HCT116 (cell line): ENCODE measurements around the gene DHRS9. TPM values are rescaled to one million over a fixed set of nuclear protein-coding genes. Genes with fewer than 3 reads are reported as not detected.

ENCODE experiments used
- ATAC-seq: fragments of 200-7000 bp; cut with Tn5 transposase; 2 replicates; pipeline ENCODE4 v1.9.1; 2020; ENCODE audit warnings: mild to moderate bottlenecking, moderate library complexity
- BruUV-seq: library from RNA; stranded (reverse); fragments of 400-500 nt; replicated peaks from 2 replicates; lab custom pipeline; 2021; lab: Mats Ljungman, UMichigan
- CTCF ChIA-PET: fragments of 300-600 bp; sonication (Branson Sonifier 250); formaldehyde crosslinking; loops from one replicate; lab custom pipeline; 2021; ENCODE audit warnings: antibody characterized with exemption; lab: Charles Lee
- POLR2A ChIA-PET: fragments of 300-600, 350-600 bp; sonication (Branson Sonifier 250); formaldehyde crosslinking; loops from one replicate; lab custom pipeline; 2021; ENCODE audit warnings: antibody characterized with exemption; lab: Charles Lee
- RAD21 ChIA-PET, 2 experiments: fragments of 300-600 bp; sonication (Branson Sonifier 250); formaldehyde crosslinking; loops; one replicate each; lab custom pipeline; 2023; ENCODE audit warnings: low total read pairs in 2 of 2; ENCODE audit not compliant: uncharacterized antibody in 2 of 2, unreplicated experiment in 2 of 2, low non-redundant PET in 1 of 2; lab: Charles Lee
- DNase-seq: peaks from one replicate; pipeline ENCODE4 v3.0.0-alpha.2; 2010; ENCODE audit warnings: low read depth, low spot score
- H2AFZ ChIP-seq: fragments of 200-600 bp; shearing (Covaris generic), sonication (generic); 2 replicates; pipeline ENCODE4 v1.6.1; 2017; ENCODE audit warnings: low read depth, mixed run types, mixed read lengths, antibody characterized with exemption, low read length; ENCODE audit not compliant: poor library complexity, severe bottlenecking
- H3K27ac ChIP-seq: 2 replicates; pipeline ENCODE4 v1.5.1; 2012; ENCODE audit warnings: low read depth, low read length
- H3K27me3 ChIP-seq: fragments of 200-600 bp; sonication (generic); 2 replicates; pipeline ENCODE4 v1.6.1; 2016; ENCODE audit warnings: mixed run types, low read length, mixed read lengths; ENCODE audit not compliant: insufficient read depth
- H3K36me3 ChIP-seq, 2 experiments: fragments of 200-500 bp in 1 of 2; fragments of 200-600 bp in 1 of 2; sonication (Bioruptor generic) in 1 of 2; sonication (generic) in 1 of 2; 2 replicates each; pipeline versions ENCODE4 v1.5.1 to v1.6.1; 2014 to 2016; ENCODE audit warnings: low read length in 2 of 2, inconsistent platforms in 1 of 2, mixed read lengths in 1 of 2, mixed run types in 1 of 2; ENCODE audit not compliant: insufficient read depth in 2 of 2, control insufficient read depth in 1 of 2
- H3K4me1 ChIP-seq, 2 experiments: fragments of 200-600 bp in 1 of 2; sonication (generic) in 1 of 2; 2 replicates each; pipeline versions ENCODE4 v1.5.1 to v1.6.1; 2012 to 2017; ENCODE audit warnings: low read length in 2 of 2, inconsistent platforms in 1 of 2, mild to moderate bottlenecking in 1 of 2, mixed read lengths in 1 of 2, mixed run types in 1 of 2, moderate library complexity in 1 of 2; ENCODE audit not compliant: insufficient read depth in 2 of 2, control insufficient read depth in 1 of 2
- H3K4me2 ChIP-seq: fragments of 200-600 bp; sonication (generic); 2 replicates; pipeline ENCODE4 v1.6.1; 2017; ENCODE audit warnings: mixed run types, low read length, mixed read lengths
- H3K4me3 ChIP-seq, 2 experiments: fragments of 200-600 bp in 1 of 2; sonication (generic) in 1 of 2; replicated peaks in 1 of 2; 2 replicates each; pipeline ENCODE4 v1.5.1; 2011 to 2016; ENCODE audit warnings: low read length in 2 of 2, control low read depth in 1 of 2, low read depth in 1 of 2, mild to moderate bottlenecking in 1 of 2, mixed read lengths in 1 of 2, mixed run types in 1 of 2
- H3K79me2 ChIP-seq: fragments of 200-600 bp; sonication (generic); 2 replicates; pipeline ENCODE4 v1.6.1; 2017; ENCODE audit warnings: mild to moderate bottlenecking, mixed run types, low read length, moderate library complexity, mixed read lengths; ENCODE audit not compliant: insufficient read depth
- H3K9ac ChIP-seq: fragments of 200-600 bp; sonication (generic); 2 replicates; pipeline ENCODE4 v1.6.1; 2016; ENCODE audit warnings: low read length, mixed read lengths
- H3K9me2 ChIP-seq: fragments of 200-600 bp; sonication (generic), shearing (Covaris generic); 2 replicates; pipeline ENCODE4 v1.6.1; 2017; ENCODE audit warnings: mixed run types, mild to moderate bottlenecking, moderate library complexity; ENCODE audit not compliant: insufficient read depth
- H3K9me3 ChIP-seq, 2 experiments: fragments of 200-500 bp in 1 of 2; fragments of 200-600 bp in 1 of 2; sonication (Bioruptor generic) in 1 of 2; sonication (generic) in 1 of 2; 2 replicates each; pipeline ENCODE4 v1.6.1; 2014 to 2017; ENCODE audit warnings: low read length in 2 of 2, mixed read lengths in 2 of 2, inconsistent platforms in 1 of 2, low read depth in 1 of 2, mild to moderate bottlenecking in 1 of 2, mixed run types in 1 of 2, moderate library complexity in 1 of 2; ENCODE audit not compliant: control insufficient read depth in 1 of 2, insufficient read depth in 1 of 2
- H4K20me1 ChIP-seq: fragments of 200-600 bp; sonication (generic), shearing (Covaris generic); 2 replicates; pipeline ENCODE4 v1.6.1; 2017; ENCODE audit warnings: mixed run types, mild to moderate bottlenecking, moderate library complexity; ENCODE audit not compliant: insufficient read depth
- CEBPB ChIP-seq: IDR thresholded peaks from 2 replicates; pipeline ENCODE4 v1.6.1; 2012; ENCODE audit warnings: low read depth
- ELF1 ChIP-seq: IDR thresholded peaks from 2 replicates; pipeline ENCODE4 v1.6.1; 2012; ENCODE audit warnings: low read depth, borderline replicate concordance
- EZH2 ChIP-seq: fragments of 200-600 bp; sonication (generic); IDR thresholded peaks from 2 replicates; pipeline ENCODE4 v1.6.1; 2017; ENCODE audit warnings: antibody characterized with exemption, mixed run types
- EZH2phosphoT487 ChIP-seq: fragments of 200-600 bp; IDR thresholded peaks from 2 replicates; pipeline ENCODE4 v1.6.1; 2018; ENCODE audit warnings: antibody characterized with exemption, borderline replicate concordance
- FOSL1 ChIP-seq: IDR thresholded peaks from 2 replicates; pipeline ENCODE4 v1.6.1; 2012; ENCODE audit warnings: low read depth
- JUND ChIP-seq: IDR thresholded peaks from 2 replicates; pipeline ENCODE4 v1.6.1; 2012
- POLR2A ChIP-seq: IDR thresholded peaks from 2 replicates; pipeline ENCODE4 v1.7.0; 2011; ENCODE audit warnings: borderline replicate concordance; ENCODE audit not compliant: insufficient read depth, insufficient read length; ENCODE audit errors: extremely low read depth
- POLR2AphosphoS5 ChIP-seq: IDR thresholded peaks from 2 replicates; pipeline ENCODE4 v1.6.1; 2011; ENCODE audit warnings: mild to moderate bottlenecking, low read depth, low read length, moderate library complexity
- REST ChIP-seq: IDR thresholded peaks from 2 replicates; pipeline ENCODE4 v1.6.1; 2012; ENCODE audit warnings: low read depth
- SIN3A ChIP-seq: IDR thresholded peaks from 2 replicates; pipeline ENCODE4 v1.6.1; 2012; ENCODE audit warnings: low read depth
- SRF ChIP-seq: IDR thresholded peaks from 2 replicates; pipeline ENCODE4 v1.6.1; 2012; ENCODE audit warnings: low read depth
- TCF7L2 ChIP-seq: IDR thresholded peaks from 2 replicates; pipeline ENCODE4 v1.7.0; 2011; ENCODE audit warnings: borderline replicate concordance, inconsistent platforms; ENCODE audit not compliant: insufficient read depth, insufficient read length; ENCODE audit errors: extremely low read depth
- ZFX ChIP-seq: fragments of 450-650 bp; IDR thresholded peaks from 2 replicates; pipeline ENCODE4 v1.6.1; 2017
- ZNF274 ChIP-seq: fragments of 200-500 bp; sonication (Bioruptor generic); IDR thresholded peaks from 2 replicates; pipeline ENCODE4 v1.6.1; 2014; ENCODE audit warnings: mild to moderate bottlenecking, low read depth, low read length, inconsistent platforms
- intact Hi-C: fragments of 100-400 bp; cut with micrococcal nuclease; formaldehyde crosslinking; loops from 2 replicates; pipeline ENCODE4 v1.10.0; 2022
- total RNA-seq: library from RNA; stranded (reverse); gene quantifications from one replicate; pipeline ENCODE4 v1.2.1, GENCODE V29; 2021; ENCODE audit not compliant: unreplicated experiment
- TF ChIP-seq, protein P1 (sequence below): IDR thresholded peaks from 2 replicates; pipeline ENCODE4 v1.6.1; 2012
- TF ChIP-seq, protein P2 (sequence below): IDR thresholded peaks from 2 replicates; pipeline ENCODE4 v1.6.1; 2011; ENCODE audit warnings: mild to moderate bottlenecking, low read length, moderate library complexity; ENCODE audit not compliant: insufficient replicate concordance; ENCODE audit errors: extremely low read depth

The DHRS9 gene
- total RNA-seq, 1 experiment from 2014 or later = 0.15 TPM

DNA sequence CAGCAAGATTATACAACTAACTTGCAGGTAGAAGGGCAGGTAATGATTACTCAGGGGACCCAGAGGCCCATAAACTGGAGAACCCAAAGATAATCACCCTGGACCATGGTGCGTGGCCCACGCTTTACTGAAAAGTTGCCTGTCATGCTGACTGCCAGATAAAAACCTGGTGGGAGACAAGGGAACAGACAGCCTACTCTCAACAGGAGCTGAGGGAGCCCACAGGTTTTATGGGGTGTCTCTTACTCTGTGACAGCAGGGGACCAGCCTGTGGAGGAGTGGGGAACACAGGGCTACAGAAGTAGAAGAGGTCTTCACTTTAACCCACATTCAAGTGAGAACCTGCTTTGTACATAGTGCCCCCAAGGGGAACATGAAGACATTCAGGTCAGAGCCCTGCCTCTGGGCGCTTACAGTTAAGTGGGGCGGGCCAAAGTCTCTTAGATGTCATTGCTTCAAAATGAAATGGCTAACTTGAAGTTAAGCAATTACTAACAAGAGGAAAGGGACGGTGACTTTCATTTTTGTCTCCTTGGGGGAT is 60.4 kb downstream of the DHRS9 start:
- no peak overlapping the region for H3K9ac ChIP-seq
- intact Hi-C loops = no loop called here
- BruUV-seq = no TSS peak
- no peak overlapping the region for H3K4me3 ChIP-seq
- ChIA-PET POLR2A (no interaction called here), CTCF (no interaction called here), RAD21 (no interaction called here)
- H3K27me3 ChIP-seq = no peaks in the 10 kb centered on the region
- H3K9me2 ChIP-seq = no peaks in the 10 kb centered on the region
- H3K79me2 ChIP-seq = no peaks in the 10 kb centered on the region
- no peak overlapping the region for H3K27ac ChIP-seq
- no peaks in the 10 kb centered on the region for H3K36me3 ChIP-seq
- no peaks in the 10 kb centered on the region for H3K9me3 ChIP-seq
- no peak overlapping the region for H3K4me2 ChIP-seq
- no peak for DNase-seq
- no peaks in the 10 kb centered on the region for H4K20me1 ChIP-seq
- H3K4me1 ChIP-seq = 0 out of 4 replicates have a peak, but pooled peaks cover 0 to 2% of the 10 kb centered on the region in 2 experiments
- TF ChIP-seq SIN3A (no peak), JUND (no peak), SRF (no peak), EZH2 (no peak), POLR2AphosphoS5 (no peak), POLR2A (no peak), CEBPB (no peak), ZFX (no peak), REST (no peak), EZH2phosphoT487 (no peak), TCF7L2 (no peak), ZNF274 (no peak), FOSL1 (no peak), ELF1 (no peak)
- TF ChIP-seq, protein P1, sequence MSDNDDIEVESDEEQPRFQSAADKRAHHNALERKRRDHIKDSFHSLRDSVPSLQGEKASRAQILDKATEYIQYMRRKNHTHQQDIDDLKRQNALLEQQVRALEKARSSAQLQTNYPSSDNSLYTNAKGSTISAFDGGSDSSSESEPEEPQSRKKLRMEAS = no peak
- TF ChIP-seq, protein P2, sequence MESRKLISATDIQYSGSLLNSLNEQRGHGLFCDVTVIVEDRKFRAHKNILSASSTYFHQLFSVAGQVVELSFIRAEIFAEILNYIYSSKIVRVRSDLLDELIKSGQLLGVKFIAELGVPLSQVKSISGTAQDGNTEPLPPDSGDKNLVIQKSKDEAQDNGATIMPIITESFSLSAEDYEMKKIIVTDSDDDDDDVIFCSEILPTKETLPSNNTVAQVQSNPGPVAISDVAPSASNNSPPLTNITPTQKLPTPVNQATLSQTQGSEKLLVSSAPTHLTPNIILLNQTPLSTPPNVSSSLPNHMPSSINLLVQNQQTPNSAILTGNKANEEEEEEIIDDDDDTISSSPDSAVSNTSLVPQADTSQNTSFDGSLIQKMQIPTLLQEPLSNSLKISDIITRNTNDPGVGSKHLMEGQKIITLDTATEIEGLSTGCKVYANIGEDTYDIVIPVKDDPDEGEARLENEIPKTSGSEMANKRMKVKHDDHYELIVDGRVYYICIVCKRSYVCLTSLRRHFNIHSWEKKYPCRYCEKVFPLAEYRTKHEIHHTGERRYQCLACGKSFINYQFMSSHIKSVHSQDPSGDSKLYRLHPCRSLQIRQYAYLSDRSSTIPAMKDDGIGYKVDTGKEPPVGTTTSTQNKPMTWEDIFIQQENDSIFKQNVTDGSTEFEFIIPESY = no peak
- no peak overlapping the region for H2AFZ ChIP-seq
- ATAC-seq = no peak
